HepG2 (cell line): Measurements from ENCODE around the gene ZNF341. TPM values are rescaled to one million over a fixed set of nuclear protein-coding genes. Genes with fewer than 3 reads are reported as not detected.

Experiments
- AKAP8 ChIP-seq: sonication (generic); formaldehyde crosslinking; IDR thresholded peaks from 2 replicates; pipeline ENCODE4 v1.5.1; 2020; ENCODE audit warnings: mild to moderate bottlenecking, missing genetic modification reagents
- BHLHE40 ChIP-seq: IDR thresholded peaks from 2 replicates; pipeline ENCODE4 v1.6.1; 2011; ENCODE audit warnings: low read length, improper control_type of control experiment
- CBFB ChIP-seq: sonication (generic); formaldehyde crosslinking; IDR thresholded peaks from 2 replicates; pipeline ENCODE4 v1.4.0; 2020; ENCODE audit warnings: missing genetic modification reagents
- FOSL1 ChIP-seq: sonication (generic); formaldehyde crosslinking; IDR thresholded peaks from 2 replicates; pipeline ENCODE4 v1.9.0; 2021; ENCODE audit warnings: missing genetic modification reagents, borderline replicate concordance
- GPN1 ChIP-seq: sonication (generic); formaldehyde crosslinking; IDR thresholded peaks from 2 replicates; pipeline ENCODE4 v1.5.1; 2020; ENCODE audit warnings: missing genetic modification reagents, borderline replicate concordance
- HHEX ChIP-seq: IDR thresholded peaks from 2 replicates; pipeline ENCODE4 v1.6.1; 2016; ENCODE audit warnings: control low read depth
- KDM1A ChIP-seq: IDR thresholded peaks from 2 replicates; pipeline ENCODE4 v1.6.1; 2016; ENCODE audit warnings: missing compliant biosample characterization
- KDM2A ChIP-seq: sonication (generic); formaldehyde crosslinking; IDR thresholded peaks from 2 replicates; pipeline ENCODE4 v1.4.0; 2020; ENCODE audit warnings: low read depth, missing genetic modification reagents, borderline replicate concordance
- MZF1 ChIP-seq: sonication (generic); formaldehyde crosslinking; IDR thresholded peaks from 2 replicates; pipeline ENCODE4 v1.8.1; 2023; ENCODE audit warnings: mild to moderate bottlenecking, missing genetic modification reagents, borderline replicate concordance
- SRY ChIP-seq: sonication (generic); formaldehyde crosslinking; IDR thresholded peaks from 2 replicates; pipeline ENCODE4 v1.8.0; 2022; ENCODE audit warnings: mild to moderate bottlenecking, missing genetic modification reagents
- ZBTB1 ChIP-seq: sonication (generic); formaldehyde crosslinking; IDR thresholded peaks from 2 replicates; pipeline ENCODE4 v1.4.0; 2020; ENCODE audit warnings: missing genetic modification reagents, borderline replicate concordance
- ZBTB7A ChIP-seq: sonication (generic); formaldehyde crosslinking; IDR thresholded peaks from 2 replicates; pipeline ENCODE4 v1.8.0; 2022; ENCODE audit warnings: mild to moderate bottlenecking, missing genetic modification reagents
- ZKSCAN5 ChIP-seq: sonication (generic); formaldehyde crosslinking; IDR thresholded peaks from 2 replicates; pipeline ENCODE4 v1.5.1; 2020; ENCODE audit warnings: mild to moderate bottlenecking, missing genetic modification reagents
- ZMYM3 ChIP-seq: sonication (generic); formaldehyde crosslinking; IDR thresholded peaks from 2 replicates; pipeline ENCODE4 v1.5.1; 2020; ENCODE audit warnings: mild to moderate bottlenecking, missing genetic modification reagents
- ZNF180 ChIP-seq: sonication (generic); formaldehyde crosslinking; IDR thresholded peaks from 2 replicates; pipeline ENCODE4 v1.4.0; 2020; ENCODE audit warnings: low read depth, missing genetic modification reagents, borderline replicate concordance
- ZNF207 ChIP-seq: fragments of 450-650 bp; IDR thresholded peaks from 2 replicates; pipeline ENCODE4 v1.6.1; 2016; ENCODE audit warnings: antibody characterized with exemption, borderline replicate concordance
- polyA plus RNA-seq, 8 experiments: library from polyadenylated mRNA; depleted of rRNA in 3 of 8; stranded (reverse) in 7 of 8; unstranded in 1 of 8; fragments of >200 nt; fragmentation: Illumina TruSeq in 4 of 8; extraction: Trizol in 4 of 8; gene quantifications; 2 replicates each; pipeline versions ENCODE4 v1.2.1 to v1.2.3, GENCODE V29; 2011 to 2016; ENCODE audit warnings: low read depth in 4 of 8, missing spikeins in 1 of 8, mixed read lengths in 1 of 8; ENCODE audit not compliant: insufficient read depth in 1 of 8
- total RNA-seq, 5 experiments: library from RNA; depleted of rRNA; stranded (reverse); fragments of >200 nt; fragmentation: Illumina TruSeq; extraction: Trizol; gene quantifications; 2 replicates each; pipeline ENCODE4 v1.2.3, GENCODE V29; 2016; ENCODE audit warnings: low read depth in 1 of 5
- TF ChIP-seq, protein P1 (sequence below): sonication (generic); formaldehyde crosslinking; IDR thresholded peaks from 2 replicates; pipeline ENCODE4 v1.4.0; 2020; ENCODE audit warnings: missing genetic modification reagents
- TF ChIP-seq, protein P2 (sequence below): sonication (generic); formaldehyde crosslinking; IDR thresholded peaks from 2 replicates; pipeline ENCODE4 v1.4.0; 2020; ENCODE audit warnings: mild to moderate bottlenecking, missing genetic modification reagents
- TF ChIP-seq, protein P3 (sequence below): sonication (generic); formaldehyde crosslinking; IDR thresholded peaks from 2 replicates; pipeline ENCODE4 v1.8.1; 2023; ENCODE audit warnings: mild to moderate bottlenecking, missing genetic modification reagents, borderline replicate concordance
- TF ChIP-seq, protein P4 (sequence below): sonication (generic); formaldehyde crosslinking; IDR thresholded peaks from 2 replicates; pipeline ENCODE4 v1.4.0; 2020; ENCODE audit warnings: missing genetic modification reagents

Gene ZNF341
- total and polyA plus RNA-seq, 2 of the 13 experiments (the other 11 are each of a cell fraction or from before 2014, with no cell fraction given), result 1.1 to 2.2 TPM

DNA sequence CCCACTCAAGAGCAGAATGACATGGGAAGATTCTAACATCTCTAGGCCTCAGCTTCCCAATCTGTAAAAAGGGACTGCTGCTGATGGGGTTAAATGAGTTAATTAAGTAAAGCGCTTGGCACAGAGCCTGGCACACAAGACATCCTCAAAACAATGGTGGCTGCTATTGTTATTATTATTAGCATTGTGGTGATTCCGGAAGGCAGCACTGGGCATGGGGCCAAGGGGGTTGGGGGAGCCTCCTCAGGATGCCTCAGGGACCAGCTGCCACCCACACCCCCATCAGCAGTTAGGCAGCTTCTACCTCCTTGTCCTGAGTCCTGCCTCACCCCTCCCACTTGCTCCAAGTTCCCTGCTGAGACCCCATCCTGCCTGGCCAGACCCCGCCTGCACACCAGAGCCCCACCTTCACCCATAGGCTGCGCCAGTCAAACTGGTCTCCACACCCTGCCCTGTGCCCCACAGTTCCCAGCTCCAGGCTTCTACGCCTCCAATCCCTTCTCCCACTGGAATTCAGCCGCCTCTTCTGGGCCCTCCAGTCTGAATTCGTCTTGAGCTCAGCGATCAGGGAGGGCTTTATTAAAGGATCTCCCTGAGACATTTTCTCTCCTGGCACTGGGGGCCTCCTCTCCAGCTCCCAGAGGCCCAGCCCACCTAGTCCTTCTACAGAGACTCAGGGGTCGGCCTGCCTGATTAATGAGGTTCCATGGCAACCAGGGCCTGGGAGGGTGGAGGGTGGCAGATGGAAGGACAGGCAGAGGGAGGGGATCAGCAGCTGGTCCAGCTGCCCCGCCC, 47.1 kb upstream of the ZNF341 start (continued):
- TF ChIP-seq MZF1 (CRISPR knock-in tag) (no peak), FOSL1 (CRISPR knock-in tag) (no peak), GPN1 (CRISPR knock-in tag) (no peak), ZBTB1 (no peak), ZNF207 (no peak), ZKSCAN5 (CRISPR knock-in tag) (no peak), ZMYM3 (peak; percentile 57; the same call in 1 of the 2 replicates), ZBTB7A (no peak), KDM2A (CRISPR knock-in tag) (0 out of 2 replicates have a peak, but pooled peaks have one; percentile 13), CBFB (CRISPR knock-in tag) (no peak), BHLHE40 (no peak), SRY (CRISPR knock-in tag) (no peak), HHEX (CRISPR knock-in tag) (no peak), ZNF180 (CRISPR knock-in tag) (no peak), KDM1A (CRISPR knock-in tag) (no peak), AKAP8 (CRISPR knock-in tag) (0 out of 2 replicates have a peak, but pooled peaks have one; percentile 48)
- TF ChIP-seq, protein P1, sequence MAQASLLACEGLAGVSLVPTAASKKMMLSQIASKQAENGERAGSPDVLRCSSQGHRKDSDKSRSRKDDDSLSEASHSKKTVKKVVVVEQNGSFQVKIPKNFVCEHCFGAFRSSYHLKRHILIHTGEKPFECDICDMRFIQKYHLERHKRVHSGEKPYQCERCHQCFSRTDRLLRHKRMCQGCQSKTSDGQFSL, result no peak
- TF ChIP-seq, protein P2, sequence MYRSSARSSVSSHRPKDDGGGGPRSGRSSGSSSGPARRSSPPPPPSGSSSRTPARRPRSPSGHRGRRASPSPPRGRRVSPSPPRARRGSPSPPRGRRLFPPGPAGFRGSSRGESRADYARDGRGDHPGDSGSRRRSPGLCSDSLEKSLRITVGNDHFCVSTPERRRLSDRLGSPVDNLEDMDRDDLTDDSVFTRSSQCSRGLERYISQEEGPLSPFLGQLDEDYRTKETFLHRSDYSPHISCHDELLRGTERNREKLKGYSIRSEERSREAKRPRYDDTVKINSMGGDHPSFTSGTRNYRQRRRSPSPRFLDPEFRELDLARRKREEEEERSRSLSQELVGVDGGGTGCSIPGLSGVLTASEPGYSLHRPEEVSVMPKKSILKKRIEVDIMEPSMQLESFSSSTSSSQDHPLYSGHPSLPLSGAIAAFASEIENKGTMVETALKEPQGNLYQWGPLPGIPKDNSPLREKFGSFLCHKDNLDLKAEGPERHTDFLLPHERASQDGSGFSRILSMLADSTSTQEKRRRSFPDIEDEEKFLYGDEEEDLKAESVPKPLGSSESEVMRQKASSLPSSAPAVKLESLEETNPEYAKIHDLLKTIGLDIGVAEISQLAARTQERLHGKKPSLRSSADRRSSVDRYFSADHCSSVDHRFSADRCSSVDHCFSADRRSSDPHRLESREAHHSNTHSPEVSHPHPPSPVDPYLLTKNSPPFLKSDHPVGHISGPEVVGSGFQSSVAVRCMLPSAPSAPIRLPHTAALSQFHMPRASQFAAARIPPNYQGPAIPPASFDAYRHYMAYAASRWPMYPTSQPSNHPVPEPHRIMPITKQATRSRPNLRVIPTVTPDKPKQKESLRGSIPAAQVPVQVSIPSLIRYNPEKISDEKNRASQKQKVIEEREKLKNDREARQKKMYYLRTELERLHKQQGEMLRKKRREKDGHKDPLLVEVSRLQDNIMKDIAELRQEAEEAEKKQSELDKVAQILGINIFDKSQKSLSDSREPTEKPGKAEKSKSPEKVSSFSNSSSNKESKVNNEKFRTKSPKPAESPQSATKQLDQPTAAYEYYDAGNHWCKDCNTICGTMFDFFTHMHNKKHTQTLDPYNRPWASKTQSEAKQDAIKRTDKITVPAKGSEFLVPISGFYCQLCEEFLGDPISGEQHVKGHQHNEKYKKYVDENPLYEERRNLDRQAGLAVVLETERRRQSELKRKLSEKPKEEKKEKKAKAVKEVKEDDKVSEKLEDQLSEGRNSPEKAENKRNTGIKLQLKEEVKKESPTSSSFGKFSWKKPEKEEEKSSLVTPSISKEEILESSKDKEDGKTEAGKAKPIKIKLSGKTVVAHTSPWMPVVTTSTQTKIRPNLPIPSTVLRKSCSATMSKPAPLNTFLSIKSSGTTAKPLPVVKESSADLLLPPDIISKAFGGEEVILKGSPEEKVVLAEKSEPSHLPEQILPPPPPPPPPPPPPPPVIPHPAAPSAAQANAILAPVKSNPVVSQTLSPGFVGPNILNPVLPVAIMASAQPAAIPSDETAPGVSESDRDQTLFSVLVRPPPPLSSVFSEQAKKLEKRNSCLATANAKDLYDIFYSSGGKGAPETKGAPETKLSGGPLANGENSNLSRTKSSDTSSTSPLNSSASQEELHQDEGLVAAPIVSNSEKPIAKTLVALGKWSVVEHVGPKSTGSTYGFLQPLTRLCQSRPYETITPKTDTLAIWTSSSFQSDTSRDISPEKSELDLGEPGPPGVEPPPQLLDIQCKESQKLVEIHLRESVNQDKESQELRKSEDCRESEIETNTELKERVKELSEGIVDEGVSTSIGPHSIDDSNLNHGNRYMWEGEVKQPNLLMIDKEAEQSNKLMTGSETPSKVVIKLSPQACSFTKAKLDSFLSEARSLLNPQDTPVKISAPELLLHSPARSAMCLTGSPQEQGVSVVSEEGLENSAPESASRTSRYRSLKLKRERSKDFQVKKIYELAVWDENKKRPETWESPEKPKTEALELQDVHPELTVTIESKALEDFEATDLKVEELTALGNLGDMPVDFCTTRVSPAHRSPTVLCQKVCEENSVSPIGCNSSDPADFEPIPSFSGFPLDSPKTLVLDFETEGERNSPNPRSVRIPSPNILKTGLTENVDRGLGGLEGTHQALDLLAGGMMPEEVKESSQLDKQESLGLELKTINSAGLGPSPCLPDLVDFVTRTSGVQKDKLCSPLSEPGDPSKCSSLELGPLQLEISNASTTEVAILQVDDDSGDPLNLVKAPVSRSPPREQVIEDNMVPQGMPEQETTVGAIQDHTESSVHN (CRISPR knock-in tag), result no peak
- TF ChIP-seq, protein P3, sequence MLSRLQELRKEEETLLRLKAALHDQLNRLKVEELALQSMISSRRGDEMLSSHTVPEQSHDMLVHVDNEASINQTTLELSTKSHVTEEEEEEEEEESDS (CRISPR knock-in tag), result no peak
- TF ChIP-seq, protein P4, sequence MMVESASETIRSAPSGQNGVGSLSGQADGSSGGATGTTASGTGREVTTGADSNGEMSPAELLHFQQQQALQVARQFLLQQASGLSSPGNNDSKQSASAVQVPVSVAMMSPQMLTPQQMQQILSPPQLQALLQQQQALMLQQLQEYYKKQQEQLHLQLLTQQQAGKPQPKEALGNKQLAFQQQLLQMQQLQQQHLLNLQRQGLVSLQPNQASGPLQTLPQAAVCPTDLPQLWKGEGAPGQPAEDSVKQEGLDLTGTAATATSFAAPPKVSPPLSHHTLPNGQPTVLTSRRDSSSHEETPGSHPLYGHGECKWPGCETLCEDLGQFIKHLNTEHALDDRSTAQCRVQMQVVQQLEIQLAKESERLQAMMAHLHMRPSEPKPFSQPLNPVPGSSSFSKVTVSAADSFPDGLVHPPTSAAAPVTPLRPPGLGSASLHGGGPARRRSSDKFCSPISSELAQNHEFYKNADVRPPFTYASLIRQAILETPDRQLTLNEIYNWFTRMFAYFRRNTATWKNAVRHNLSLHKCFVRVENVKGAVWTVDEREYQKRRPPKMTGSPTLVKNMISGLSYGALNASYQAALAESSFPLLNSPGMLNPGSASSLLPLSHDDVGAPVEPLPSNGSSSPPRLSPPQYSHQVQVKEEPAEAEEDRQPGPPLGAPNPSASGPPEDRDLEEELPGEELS, result no peak
